Endothelial cell of umbilical vein (primary cell): ENCODE data around the gene DUSP5. TPM values are rescaled to one million over a fixed set of nuclear protein-coding genes. Genes with fewer than 3 reads are reported as not detected.

ENCODE experiments used
- BruUV-seq: library from RNA; stranded (reverse); fragments of 400-500 nt; replicated peaks from 2 replicates; lab custom pipeline; 2021; lab: Mats Ljungman, UMichigan
- CTCF ChIA-PET: fragments of 300-600, 350-600 bp; sonication (Branson Sonifier 250); formaldehyde crosslinking; loops from one replicate; lab custom pipeline; 2021; ENCODE audit warnings: antibody characterized with exemption, inconsistent platforms; lab: Charles Lee
- POLR2A ChIA-PET: fragments of 300-600, 350-600 bp; sonication (Branson Sonifier 250); formaldehyde crosslinking; loops from one replicate; lab custom pipeline; 2021; ENCODE audit warnings: antibody characterized with exemption, inconsistent platforms; lab: Charles Lee
- DNase-seq: peaks from one replicate; pipeline ENCODE4 v3.0.0-alpha.2; 2011; ENCODE audit warnings: low read depth, low spot score
- FAIRE-seq: peaks from 2 replicates; lab custom pipeline; 2011; peaks lifted over from hg19 to GRCh38; lab: Jason Lieb, UNC
- H2AFZ ChIP-seq: 2 replicates; pipeline ENCODE4 v1.6.0; 2012; ENCODE audit warnings: low read depth, low read length, control low read depth, inconsistent platforms
- H3K27ac ChIP-seq: 2 replicates; pipeline ENCODE4 v1.5.1; 2011; ENCODE audit warnings: low read depth, mild to moderate bottlenecking, control low read depth, low read length, moderate library complexity; ENCODE audit not compliant: insufficient read depth
- H3K27me3 ChIP-seq, 2 experiments: 2 replicates each; pipeline versions ENCODE4 v1.6.0 to v1.6.1; 2011; ENCODE audit warnings: low read length in 2 of 2, mixed read lengths in 1 of 2; ENCODE audit not compliant: control insufficient read depth in 2 of 2, insufficient read depth in 2 of 2
- H3K36me3 ChIP-seq, 2 experiments: 2 replicates in 1 of 2; 3 replicates in 1 of 2; pipeline ENCODE4 v1.5.1; 2011; ENCODE audit warnings: low read length in 2 of 2, mild to moderate bottlenecking in 1 of 2, moderate library complexity in 1 of 2; ENCODE audit not compliant: control insufficient read depth in 2 of 2, insufficient read depth in 2 of 2; ENCODE audit errors: extremely low read depth in 1 of 2
- H3K4me1 ChIP-seq: 3 replicates; pipeline ENCODE4 v1.5.1; 2011; ENCODE audit warnings: mild to moderate bottlenecking, low read length; ENCODE audit not compliant: control insufficient read depth, insufficient read depth; ENCODE audit errors: extremely low read depth
- H3K4me2 ChIP-seq: 2 replicates; pipeline ENCODE4 v1.6.1; 2011; ENCODE audit warnings: low read length, control low read depth, mixed read lengths; ENCODE audit not compliant: insufficient read depth
- H3K4me3 ChIP-seq, 3 experiments: fragments of 200-600 bp in 1 of 3; sonication (generic), shearing (Covaris generic) in 1 of 3; replicated peaks in 1 of 3; 2 replicates each; pipeline ENCODE4 v1.5.1; 2011 to 2016; ENCODE audit warnings: control low read depth in 3 of 3, low read length in 3 of 3, mild to moderate bottlenecking in 2 of 3, inconsistent platforms in 1 of 3, low read depth in 1 of 3, moderate library complexity in 1 of 3; ENCODE audit not compliant: insufficient read depth in 1 of 3
- H3K79me2 ChIP-seq: 2 replicates; pipeline ENCODE4 v1.6.0; 2012; ENCODE audit warnings: low read length, inconsistent platforms; ENCODE audit not compliant: control insufficient read depth, insufficient read depth
- H3K9ac ChIP-seq: replicated peaks from 2 replicates; pipeline ENCODE3; 2011; ENCODE audit warnings: low read length, control low read depth; ENCODE audit not compliant: insufficient read depth; ENCODE audit errors: extremely low read depth
- H3K9me1 ChIP-seq: replicated peaks from 3 replicates; pipeline ENCODE4 v1.6.0; 2011; ENCODE audit warnings: mild to moderate bottlenecking, low read length; ENCODE audit not compliant: control insufficient read depth, insufficient read depth; ENCODE audit errors: extremely low read depth
- H3K9me3 ChIP-seq: replicated peaks from 2 replicates; pipeline ENCODE4 v1.5.1; 2012; ENCODE audit warnings: low read length, inconsistent platforms; ENCODE audit not compliant: control insufficient read depth, insufficient read depth
- H4K20me1 ChIP-seq: replicated peaks from 2 replicates; pipeline ENCODE3; 2011; ENCODE audit warnings: mild to moderate bottlenecking, low read length; ENCODE audit not compliant: control insufficient read depth, insufficient read depth; ENCODE audit errors: extremely low read depth
- FOS ChIP-seq: IDR thresholded peaks from 2 replicates; pipeline ENCODE4 v1.6.1; 2011; ENCODE audit warnings: mild to moderate bottlenecking, low read length, moderate library complexity, borderline replicate concordance; ENCODE audit not compliant: insufficient read depth
- GATA2 ChIP-seq: IDR thresholded peaks from 2 replicates; pipeline ENCODE4 v1.7.0; 2011; ENCODE audit warnings: low read depth, mild to moderate bottlenecking, moderate library complexity, mixed read lengths, low read length; ENCODE audit not compliant: insufficient read length, insufficient read depth
- JUN ChIP-seq: IDR thresholded peaks from 2 replicates; pipeline ENCODE4 v1.6.1; 2011; ENCODE audit warnings: borderline replicate concordance, low read depth; ENCODE audit not compliant: insufficient read length, insufficient read depth
- MYC ChIP-seq: IDR thresholded peaks from one replicate; pipeline ENCODE4 v1.6.1; 2011; ENCODE audit warnings: mild to moderate bottlenecking, low read depth, low read length
- POLR2A ChIP-seq: IDR thresholded peaks from 2 replicates; pipeline ENCODE4 v1.6.1; 2012; ENCODE audit warnings: low read depth, mild to moderate bottlenecking, control low read depth, low read length
- POLR2AphosphoS5 ChIP-seq: IDR thresholded peaks from 2 replicates; pipeline ENCODE4 v1.6.1; 2012; ENCODE audit warnings: low read depth, mild to moderate bottlenecking, control low read depth, low read length, moderate library complexity; ENCODE audit not compliant: insufficient read depth
- dilution Hi-C: fragments of 300-500 bp; cut with MboI; formaldehyde crosslinking; loops from one replicate; pipeline ENCODE4 v1.15.0; 2019; ENCODE audit warnings: low sequenced_read_pairs; ENCODE audit not compliant: extremely low pct_ligation_motif_present
- intact Hi-C: fragments of 100-400 bp; cut with micrococcal nuclease; formaldehyde crosslinking; loops from one replicate; pipeline ENCODE4 v1.10.0; 2022
- polyA plus RNA-seq, 4 experiments: library from polyadenylated mRNA; depleted of rRNA in 3 of 4; stranded (reverse) in 3 of 4; unstranded in 1 of 4; fragments of >200 nt; gene quantifications; 2 replicates each; pipeline versions ENCODE4 v1.2.1 to v1.2.3, GENCODE V29; 2011 to 2012; ENCODE audit warnings: missing spikeins in 1 of 4
- total RNA-seq: library from RNA; stranded (reverse); gene quantifications from 2 replicates; pipeline ENCODE4 v1.2.3, GENCODE V29; 2021
- TF ChIP-seq, protein P1 (sequence below): IDR thresholded peaks from 2 replicates; pipeline ENCODE4 v1.6.1; 2011; ENCODE audit not compliant: insufficient read depth, insufficient read length
- TF ChIP-seq, protein P2 (sequence below), 2 donors: IDR thresholded peaks; 1 replicate in 1 of 2; 2 replicates in 1 of 2; pipeline ENCODE4 v1.5.1; 2011; ENCODE audit warnings: low read length in 2 of 2, mild to moderate bottlenecking in 2 of 2, moderate library complexity in 2 of 2, control low read depth in 1 of 2, inconsistent platforms in 1 of 2, low read depth in 1 of 2; ENCODE audit not compliant: insufficient read depth in 1 of 2; ENCODE audit errors: extremely low read depth in 1 of 2

Gene DUSP5
- total and polyA plus RNA-seq, 2 donors (not counting 3 experiments of a cell fraction or from before 2014, with no cell fraction given) = 12.2 to 25.2 TPM

- TF ChIP-seq MYC (no peak), FOS (no peak), POLR2A (no peak), JUN (no peak), POLR2AphosphoS5 (no peak), GATA2 (no peak)
- TF ChIP-seq, protein P1, sequence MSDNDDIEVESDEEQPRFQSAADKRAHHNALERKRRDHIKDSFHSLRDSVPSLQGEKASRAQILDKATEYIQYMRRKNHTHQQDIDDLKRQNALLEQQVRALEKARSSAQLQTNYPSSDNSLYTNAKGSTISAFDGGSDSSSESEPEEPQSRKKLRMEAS = no peak
- TF ChIP-seq, protein P2, sequence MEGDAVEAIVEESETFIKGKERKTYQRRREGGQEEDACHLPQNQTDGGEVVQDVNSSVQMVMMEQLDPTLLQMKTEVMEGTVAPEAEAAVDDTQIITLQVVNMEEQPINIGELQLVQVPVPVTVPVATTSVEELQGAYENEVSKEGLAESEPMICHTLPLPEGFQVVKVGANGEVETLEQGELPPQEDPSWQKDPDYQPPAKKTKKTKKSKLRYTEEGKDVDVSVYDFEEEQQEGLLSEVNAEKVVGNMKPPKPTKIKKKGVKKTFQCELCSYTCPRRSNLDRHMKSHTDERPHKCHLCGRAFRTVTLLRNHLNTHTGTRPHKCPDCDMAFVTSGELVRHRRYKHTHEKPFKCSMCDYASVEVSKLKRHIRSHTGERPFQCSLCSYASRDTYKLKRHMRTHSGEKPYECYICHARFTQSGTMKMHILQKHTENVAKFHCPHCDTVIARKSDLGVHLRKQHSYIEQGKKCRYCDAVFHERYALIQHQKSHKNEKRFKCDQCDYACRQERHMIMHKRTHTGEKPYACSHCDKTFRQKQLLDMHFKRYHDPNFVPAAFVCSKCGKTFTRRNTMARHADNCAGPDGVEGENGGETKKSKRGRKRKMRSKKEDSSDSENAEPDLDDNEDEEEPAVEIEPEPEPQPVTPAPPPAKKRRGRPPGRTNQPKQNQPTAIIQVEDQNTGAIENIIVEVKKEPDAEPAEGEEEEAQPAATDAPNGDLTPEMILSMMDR (IDR thresholded peaks at IDR 0.05; ENCODE audit: extremely low read depth in 1 of 2, insufficient read depth in 1 of 2, low read depth in 1 of 2, low read length in 2 of 2) = no peak
- no peak for FAIRE-seq
- Histone ChIP-seq H3K4me2 (no peak overlapping the region), H4K20me1 (no peaks in the 10 kb centered on the region), H3K36me3 (no peaks in the 10 kb centered on the region), H3K4me1 (peaks cover 32% of the 10 kb centered on the region), H3K27ac (no peak overlapping the region), H3K9me1 (no peaks in the 10 kb centered on the region), H3K4me3 (no peak overlapping the region), H3K27me3 (no peaks in the 10 kb centered on the region), H3K9ac (no peak overlapping the region), H2AFZ (no peak overlapping the region), H3K79me2 (no peaks in the 10 kb centered on the region), H3K9me3 (no peaks in the 10 kb centered on the region)
- CTCF ChIA-PET = no interaction called here
- dilution Hi-C loops (no loop called here), intact Hi-C loops (no loop called here)
- no TSS peak for BruUV-seq
- POLR2A ChIA-PET = no interaction called here
- no peak for DNase-seq
These were observed 12.2 kb upstream of the DUSP5 start for GRCh38 chr10:110485541-110485940.
